NCI-H1930 (cell line): Measurements from ENCODE around the gene GINM1.

Experiments used
- DNase-seq, 2 experiments: peaks; one replicate each; lab custom pipeline; 2025; lab: John Stamatoyannopoulos, UW

The GINM1 gene, protein sequence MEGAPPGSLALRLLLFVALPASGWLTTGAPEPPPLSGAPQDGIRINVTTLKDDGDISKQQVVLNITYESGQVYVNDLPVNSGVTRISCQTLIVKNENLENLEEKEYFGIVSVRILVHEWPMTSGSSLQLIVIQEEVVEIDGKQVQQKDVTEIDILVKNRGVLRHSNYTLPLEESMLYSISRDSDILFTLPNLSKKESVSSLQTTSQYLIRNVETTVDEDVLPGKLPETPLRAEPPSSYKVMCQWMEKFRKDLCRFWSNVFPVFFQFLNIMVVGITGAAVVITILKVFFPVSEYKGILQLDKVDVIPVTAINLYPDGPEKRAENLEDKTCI

DNA sequence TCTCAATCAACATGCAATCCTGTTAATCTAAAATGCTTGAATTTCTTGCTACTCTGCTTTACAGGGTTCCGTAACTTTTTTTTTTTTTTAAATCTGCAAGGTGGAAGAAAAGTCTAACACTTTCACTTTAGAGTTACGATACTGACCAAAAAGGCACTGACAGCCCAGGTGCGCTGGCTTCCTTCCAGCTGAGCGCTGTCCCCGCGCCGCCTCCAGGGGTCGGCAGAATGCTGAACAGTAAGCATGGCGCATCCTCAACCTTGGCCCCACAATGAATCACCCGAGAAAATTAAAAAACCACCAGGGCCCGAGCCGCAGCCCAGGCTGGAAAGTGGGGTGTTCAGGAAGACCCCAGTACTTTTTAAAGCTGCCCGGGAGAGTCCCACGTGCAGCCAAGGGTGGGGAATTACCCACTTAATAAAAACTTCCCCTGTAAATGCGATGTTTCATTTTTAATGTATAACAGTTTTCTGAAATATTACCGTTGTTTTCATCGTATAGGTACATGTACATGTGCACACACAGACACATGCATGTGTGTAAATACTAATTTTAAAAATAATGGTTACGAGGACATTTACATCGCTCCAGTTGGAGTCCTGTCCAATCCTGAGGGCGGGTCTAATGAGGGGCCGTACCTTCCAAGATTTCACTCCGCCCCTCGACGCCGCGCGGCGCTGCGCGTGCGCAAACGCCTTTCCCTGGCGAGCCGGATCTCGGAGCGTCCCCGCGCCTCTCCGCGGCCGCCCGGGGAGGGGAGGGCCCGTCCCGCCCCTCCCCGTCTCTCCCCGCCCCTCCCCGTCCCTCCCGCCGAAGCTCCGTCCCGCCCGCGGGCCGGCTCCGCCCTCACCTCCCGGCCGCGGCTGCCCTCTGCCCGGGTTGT, at the start of gene GINM1:
TSS of gene GINM1 (plus strand) at position 849 of the 883 bp plus-strand sequence. CDS start 40 bp downstream, outside the sequence.
- DNase-seq = peak; percentile 82 to 90

DNA sequence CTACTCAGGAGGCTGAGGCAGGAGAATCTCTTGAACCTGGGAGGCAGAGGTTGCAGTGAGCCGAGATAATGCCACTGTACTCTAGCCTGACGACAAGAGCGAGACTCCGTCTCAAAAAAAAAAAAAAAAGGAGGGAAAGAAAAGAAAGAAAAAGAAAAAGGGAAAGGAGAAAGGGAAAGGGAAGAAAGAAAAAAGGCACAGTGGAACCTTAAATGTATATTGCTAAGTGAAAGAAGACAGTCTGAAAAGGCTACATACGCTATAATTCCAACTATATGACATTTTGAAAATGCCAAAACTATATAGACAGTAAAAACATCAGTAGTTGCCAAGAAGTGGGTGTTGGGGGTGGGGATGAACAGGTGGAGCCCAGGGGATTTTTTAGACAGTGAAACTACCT, 36.5 kb upstream of the GINM1 start:
- no peak for DNase-seq

DNA sequence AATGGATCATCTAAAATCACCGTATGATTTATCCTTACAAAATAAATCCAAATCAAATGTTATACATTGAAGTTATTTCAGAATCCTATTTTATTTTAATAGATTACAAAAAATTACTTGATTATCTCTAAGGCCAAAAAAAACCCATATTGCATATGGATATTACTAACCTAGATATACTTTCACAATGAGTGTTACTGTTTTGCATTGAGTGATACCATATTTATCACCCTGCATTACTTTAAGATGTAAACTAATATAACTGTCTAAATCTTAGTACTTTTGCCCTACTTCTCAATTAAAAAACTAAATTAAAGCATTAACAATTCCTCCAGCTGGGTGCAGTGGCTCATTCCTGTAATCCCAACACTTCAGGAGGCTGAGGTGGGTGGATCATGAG, 31.4 kb upstream of the GINM1 start:
- no peak for DNase-seq

DNA sequence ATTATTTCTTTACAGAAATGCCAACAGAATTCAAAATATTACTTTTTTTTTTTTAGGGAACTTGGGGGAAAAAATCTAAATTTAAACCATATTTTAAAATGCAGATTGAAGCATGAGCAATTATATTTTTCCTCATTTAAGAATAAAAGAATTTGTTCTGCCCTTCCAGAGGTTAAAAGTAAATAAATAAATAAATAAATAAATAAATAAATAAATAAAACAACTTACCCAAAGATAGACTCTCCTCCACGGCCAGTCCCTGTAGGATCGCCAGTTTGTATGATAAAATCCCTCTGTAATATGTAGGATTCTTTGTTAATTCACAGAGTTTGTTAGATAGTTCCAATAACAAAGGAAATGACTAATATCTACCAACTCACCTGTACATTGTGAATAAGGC, 25.0 kb upstream of the GINM1 start:
- DNase-seq = no peak

DNA sequence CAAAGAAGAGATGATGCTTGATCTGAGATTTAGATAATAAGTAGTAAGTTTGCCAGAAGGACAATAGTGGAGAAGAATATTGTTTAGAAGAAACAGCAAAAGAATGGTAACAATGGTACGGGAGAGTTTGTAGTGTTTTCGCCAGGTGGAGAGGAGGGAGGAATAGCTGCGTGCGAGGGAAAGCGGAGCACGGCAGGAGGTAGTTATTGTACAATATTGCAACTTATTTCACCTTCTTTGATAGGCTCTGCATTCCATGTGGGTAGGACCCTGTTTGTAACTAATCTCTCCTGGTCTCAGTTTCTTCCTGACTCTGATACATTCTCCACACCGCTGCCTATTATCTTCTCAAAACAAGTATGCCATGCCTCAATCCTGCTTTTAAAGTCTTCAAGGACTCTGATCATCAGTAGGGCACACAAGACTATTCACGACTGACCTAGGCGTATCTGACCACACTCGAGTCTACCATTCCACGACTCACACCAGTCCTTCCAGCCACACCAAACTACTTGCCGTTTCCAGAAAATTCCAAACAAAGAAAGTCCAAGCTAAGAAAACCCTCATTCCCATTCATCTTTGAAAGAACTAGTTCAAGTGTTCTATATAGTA, 21.4 kb upstream of the GINM1 start:
- DNase-seq = no peak

DNA sequence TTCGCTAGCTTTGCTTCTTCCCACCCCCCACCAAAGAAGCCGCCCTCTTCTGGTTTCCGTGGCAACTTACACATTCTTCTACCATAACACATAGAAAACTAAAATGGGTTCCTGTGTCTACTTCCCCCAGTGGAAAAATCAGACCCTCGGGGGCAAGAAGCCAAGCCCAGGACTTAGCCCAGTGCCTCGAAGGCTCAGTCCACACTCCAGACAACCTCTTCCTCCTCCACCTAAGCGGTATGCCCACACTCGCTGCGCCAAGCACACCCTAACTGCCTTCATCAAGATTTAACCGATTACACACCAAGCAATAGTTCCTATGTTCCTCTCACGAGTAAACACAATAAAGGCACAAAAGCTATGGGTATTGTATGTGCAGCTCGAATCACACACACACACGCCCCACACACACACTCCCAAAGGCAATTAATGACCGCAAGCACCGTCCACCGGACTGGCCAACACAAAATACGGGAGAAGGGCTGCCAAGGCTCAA, 20.9 kb upstream of the GINM1 start:
- DNase-seq = no peak

DNA sequence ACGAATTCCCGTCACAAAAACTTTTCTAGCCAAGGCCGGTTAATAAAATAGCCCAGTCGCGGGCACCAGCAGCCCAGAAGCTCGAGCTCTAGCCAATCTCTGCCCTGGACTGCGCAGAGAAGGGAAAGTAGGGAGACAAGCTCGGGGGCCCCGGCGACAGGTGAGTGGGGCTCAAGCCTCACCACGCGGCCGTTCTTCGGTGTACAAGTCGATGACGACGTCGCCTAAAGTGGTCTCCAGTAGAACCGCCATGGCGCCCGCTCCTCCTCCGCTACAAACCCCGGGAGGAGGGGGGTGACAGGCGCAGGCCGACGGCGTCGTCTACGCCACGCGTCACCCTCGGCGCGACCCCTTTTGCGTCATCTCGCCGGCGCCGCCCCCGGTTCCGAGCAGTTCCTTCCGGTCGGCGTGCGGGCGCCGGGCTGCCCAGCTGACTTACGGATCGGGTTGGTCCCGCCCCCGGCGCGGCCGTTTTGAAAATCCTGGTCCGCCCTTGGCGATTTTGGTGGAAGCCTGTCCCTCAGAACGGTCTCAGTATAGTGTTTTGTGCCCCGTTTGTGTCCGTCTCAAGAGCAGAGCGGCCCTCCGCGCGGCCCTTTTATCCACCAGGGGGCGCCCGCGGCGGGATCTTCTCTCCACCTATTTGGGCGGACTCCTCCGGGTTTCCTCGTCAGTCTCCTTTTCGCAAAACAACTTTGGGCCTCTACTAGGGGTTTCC, 20.3 kb upstream of the GINM1 start, which contains the start of gene PPIL4:
TSS of gene PPIL4 (minus strand) at position 290 of the 718 bp plus-strand sequence. CDS start at position 252, 38 bp downstream.
- DNase-seq = peak; percentile 67 to 85

DNA sequence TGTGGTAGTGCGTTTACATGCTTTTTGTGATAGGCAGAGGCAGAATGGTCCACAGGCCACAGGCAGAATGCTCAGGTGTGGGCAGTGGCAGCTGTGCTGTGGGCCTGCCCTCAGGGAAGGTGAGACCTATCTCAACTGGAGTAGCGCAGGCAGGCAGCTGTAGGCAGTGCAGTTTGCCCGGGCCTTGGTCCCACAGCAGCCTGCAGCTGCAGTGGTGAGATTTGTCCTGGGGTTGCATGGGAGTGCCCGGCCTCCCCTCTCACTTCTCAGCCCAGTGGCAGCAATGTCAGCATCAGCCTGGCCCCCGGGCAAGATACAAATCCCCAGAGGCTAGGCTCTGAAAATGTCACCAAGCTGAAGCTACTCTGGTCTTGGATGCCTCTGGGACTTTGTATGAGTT, 14.3 kb upstream of the GINM1 start:
- DNase-seq = no peak

DNA sequence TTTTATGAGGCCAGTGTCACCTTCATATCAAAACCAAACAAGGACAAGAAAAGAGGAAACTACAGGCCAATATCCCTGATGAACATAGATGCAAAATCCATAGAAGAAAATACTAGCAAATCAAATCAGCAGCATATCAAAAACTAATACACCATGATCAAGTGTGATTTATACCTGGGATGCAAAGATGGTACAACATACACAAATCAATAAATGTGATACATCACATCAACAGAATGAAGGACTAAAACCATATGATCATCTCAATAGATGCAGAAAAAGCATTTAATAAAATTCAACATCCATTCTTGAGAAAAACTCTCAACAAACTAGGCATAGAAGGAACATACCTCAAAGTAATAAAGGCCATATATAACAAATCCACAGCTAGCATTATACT, 8.1 kb upstream of the GINM1 start:
- DNase-seq = no peak

DNA sequence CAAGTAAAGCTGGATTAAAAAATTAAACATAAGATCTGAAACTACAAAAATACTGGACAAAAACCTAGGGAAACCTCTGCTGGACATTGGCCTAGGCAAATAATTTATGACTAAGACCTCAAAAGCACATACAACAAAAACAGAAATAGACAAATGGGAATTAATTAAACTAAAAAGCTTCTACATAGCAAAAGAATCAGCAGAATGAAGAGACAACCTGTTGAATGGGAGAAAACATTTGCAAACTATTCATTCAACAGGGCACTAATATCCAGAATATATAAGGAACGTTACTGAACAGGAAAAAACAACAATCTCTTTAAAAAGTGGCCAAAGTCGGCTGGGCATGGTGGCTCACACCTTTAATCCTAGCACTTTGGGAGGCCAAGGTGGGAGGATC, 6.8 kb upstream of the GINM1 start:
- DNase-seq = no peak

DNA sequence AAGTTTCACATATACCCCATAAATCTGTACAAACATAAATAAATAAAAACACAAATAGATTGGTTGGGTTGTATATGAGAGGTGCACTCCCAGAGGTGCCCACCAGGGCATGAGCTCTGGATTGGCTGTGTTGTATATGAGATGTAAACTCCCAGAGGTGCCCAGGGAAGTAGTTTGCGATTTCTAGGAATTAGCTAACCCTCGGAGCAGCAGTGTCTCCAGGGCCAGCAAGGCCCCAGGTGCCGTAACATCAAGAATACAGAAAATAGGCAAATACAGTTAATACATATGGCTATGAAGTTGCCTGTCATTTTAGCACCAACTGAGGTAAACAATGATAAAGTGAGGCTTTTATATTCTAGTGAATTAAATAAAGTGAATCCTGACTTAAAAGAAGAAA, 5.4 kb upstream of the GINM1 start:
- DNase-seq = no peak

DNA sequence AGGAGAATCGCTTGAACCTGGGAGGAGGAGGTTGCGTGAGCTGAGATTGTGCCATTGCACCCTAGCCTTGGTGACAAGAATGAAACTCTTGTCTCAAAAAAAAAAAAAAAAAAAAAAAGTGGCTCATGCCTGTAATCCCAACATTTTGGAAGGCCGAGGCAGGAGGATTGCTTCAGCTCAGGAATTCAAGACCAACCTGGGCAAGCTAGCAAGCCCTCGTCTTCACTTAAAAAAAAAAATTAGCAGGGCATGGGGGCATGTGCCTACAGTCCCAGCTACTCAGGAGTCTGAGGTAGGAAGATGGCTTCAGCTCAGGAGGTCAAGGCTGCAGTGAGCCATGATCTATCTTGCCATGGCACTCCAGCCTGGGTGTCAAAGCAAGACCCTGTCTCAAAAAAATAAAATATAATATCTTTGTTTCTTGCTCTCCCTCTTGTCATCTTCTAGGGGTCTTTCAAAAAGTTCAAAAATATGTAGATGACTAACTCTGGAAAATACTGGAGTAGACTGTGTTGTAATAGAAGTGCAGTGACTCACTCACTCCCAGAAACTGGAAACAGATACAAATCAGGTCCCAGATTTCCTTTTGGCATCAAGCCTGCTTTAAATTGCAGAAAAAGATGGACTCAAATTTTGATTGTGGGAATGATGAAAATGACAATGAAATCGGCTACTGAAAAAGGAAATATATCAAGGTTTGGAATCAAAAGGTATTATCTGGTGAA, 2.8 kb upstream of the GINM1 start:
- DNase-seq = no peak

DNA sequence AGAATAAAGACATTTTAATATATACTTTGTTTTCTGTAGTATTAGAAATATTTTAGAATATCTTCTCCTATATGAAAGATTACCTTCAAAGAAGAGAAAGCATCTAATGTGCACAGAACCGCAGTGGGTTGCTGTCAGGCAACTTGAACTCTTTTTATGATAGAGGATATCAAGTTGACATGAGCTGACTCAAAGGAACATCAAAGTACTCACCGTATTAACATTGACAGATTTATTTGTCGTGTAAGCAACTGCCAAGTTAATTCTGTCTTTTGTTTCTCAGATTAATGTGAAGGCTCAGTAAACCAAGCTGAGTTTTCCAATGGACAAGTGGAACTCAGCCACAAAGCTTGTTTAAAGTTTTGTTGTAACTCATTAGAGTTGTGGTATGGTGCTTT, 2.2 kb upstream of the GINM1 start:
- DNase-seq = no peak

DNA sequence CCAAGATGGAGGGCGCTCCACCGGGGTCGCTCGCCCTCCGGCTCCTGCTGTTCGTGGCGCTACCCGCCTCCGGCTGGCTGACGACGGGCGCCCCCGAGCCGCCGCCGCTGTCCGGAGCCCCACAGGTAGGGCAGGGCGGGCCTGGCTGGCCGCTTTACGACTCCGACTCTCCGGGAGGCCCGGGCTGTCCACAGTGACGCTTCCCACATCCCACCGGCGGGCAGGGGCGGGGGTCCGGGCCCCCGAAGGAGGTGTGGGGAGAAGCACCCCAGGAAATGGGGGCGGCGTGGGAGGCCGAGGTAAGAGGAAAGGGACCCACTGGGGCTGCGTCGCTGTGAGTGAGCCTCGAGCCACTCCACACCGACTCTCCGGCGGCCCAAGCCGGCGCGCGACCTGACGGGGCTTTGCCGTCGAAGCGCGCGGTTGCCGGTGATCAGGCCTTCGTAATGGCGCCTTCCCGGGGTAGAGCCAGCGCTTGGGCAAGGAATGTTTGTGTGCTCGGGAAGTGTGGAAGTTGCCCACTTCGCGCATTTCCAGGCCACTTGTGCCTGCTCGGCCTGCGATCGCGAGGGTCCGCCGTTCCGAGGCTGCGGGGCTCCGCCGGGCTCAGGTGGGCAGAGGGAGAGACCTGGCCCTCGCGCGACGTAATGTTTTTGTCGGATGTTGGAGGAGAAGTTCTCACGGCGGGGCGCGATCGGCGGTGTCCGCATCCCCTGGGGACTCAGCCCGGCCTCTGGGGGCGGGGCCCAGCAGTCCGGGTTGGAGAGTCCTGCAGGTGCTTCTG, 427 bp downstream of the GINM1 start:
- no peak for DNase-seq

DNA sequence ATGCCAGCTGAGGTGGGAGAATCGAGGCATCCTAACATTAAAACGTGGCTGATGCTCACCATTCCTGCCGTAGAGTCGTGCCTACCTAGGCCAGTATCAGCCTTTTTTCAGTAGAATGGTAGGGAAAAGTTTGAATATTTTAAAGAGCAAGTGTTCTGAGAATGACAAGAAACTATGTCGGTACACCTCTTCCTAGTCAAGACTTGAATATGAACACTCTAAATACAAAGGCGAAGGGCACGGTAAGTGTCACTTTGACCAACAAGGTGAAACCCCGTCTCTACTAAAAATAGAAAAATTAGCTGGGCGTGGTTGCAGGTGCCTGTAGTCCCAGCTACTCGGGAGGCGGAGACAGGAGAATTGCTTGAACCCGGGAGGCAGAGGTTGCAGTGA, 1.0 kb downstream of the GINM1 start:
- no peak for DNase-seq

DNA sequence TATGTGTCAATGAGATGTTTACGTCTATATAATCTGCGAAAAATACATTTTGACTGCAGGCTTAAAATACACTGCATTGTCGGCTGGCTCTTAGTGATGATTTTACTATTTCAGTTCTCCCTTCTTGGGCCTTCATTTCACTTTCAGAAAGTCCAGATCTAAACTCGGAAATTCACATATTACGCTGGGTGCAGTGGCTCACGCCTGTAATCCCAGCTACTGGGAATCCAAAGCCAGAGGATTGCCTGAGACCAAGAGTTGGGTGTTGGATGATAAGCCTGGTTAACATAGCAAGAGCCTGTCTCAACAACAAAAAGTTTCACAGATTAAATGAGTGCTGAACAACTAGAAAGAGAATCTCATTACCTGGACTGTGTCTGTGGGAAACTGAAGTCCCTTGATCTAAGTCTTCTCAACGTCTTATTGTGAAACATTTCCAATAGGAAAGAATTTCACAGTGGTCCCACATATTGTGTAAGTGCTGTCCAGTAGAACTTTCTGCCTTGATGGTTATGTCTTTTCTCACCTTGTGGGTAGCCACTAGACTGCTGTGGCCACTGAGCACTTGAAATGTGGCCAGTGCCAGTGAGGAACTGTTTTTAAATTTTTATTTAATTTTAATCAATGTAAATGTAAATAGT, 1.9 kb downstream of the GINM1 start:
- no peak for DNase-seq

DNA sequence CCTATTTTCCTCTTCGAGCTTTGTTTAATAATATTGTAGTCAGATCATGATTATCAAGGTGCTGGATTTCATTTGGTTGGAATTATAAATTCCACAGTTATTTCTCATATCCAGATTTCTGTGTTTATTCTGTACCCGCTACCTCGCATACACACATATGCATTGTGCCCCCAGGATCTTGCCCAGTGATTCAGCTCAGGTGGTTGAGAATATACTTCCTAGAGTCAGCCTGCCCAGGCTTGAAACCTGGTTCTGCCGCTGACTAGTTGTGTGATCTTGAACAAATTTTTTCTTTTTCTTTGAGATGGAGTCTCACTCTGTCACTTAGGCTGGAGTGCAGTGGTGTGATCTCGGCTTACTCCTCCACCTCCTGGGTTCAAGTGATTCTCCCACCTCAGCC, 14.7 kb downstream of the GINM1 start:
- no peak for DNase-seq

DNA sequence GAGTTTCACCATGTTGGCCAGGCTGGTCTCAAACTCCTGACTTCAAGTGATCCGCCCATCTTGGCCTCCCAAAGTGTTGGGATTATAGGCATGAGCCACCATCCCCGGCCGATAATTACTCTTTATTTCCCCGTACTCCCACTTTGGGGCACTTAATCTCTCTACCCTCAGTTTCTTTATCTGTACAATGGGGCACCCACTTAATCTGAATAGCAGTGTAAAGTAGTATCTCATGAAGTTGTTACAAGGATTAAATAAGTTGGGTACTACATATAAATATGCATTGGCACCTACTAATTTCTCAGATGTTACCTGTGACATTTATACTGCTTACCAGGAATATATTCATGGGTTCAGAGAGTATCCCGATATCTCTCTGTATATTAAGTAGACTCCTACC, 15.2 kb downstream of the GINM1 start:
- no peak for DNase-seq

DNA sequence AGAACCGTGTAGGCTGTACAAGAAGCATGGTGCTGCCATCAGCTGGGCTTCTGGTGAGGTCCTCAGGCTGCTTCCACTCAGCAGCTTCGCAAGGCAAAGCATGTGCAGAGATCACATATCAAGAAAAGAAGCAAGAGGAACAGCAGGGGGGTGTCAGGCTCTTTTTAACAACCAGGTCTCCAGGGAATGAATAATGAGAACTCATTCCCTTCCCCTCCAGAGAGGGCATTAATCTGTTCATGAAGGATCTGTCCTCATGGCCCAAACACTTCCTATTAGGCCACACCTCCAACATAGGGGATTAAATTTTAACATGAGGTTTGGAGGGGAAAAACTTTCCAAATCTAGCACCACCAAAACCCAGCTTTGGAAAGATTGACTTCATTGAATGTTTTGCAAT, 20.0 kb downstream of the GINM1 start:
- DNase-seq = no peak

DNA sequence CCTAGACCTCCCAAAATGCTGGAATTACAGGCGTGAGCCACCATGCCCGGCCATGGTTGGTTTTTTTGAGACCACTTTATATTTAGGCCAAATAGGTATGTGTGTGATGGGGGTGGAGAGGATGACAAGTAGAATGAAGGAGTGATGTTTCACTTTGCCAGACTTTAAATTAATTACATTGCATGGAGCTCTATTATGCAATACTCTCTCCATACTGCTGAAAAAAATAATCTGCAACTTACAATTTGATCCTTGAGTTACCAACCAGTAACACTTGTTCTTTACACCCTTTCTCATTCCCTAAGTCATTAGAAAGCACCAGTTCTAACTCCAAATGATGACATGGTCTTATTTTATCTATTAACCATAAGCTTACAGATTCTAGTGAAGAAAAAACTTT, 26.8 kb downstream of the GINM1 start:
- DNase-seq = no peak
